ENCODE data around the gene ARHGEF7. TPM values are rescaled to one million over a fixed set of nuclear protein-coding genes. Genes with fewer than 3 reads are reported as not detected.

The ARHGEF7 gene
- total RNA-seq, 1 donor from 2014 or later: 270 TPM

GRCh38 chr13:111153977-111154332 lies 38.8 kb downstream of the ARHGEF7 start:
- TF ChIP-seq CTCF (IDR thresholded peaks at IDR 0.05; ENCODE audit: unreplicated experiment): no peak
- peaks cover 21% of the 10 kb centered on the region for H3K4me1 Mint-ChIP-seq (ENCODE audit: unreplicated experiment)
- no peak for DNase-seq (ENCODE audit: low spot score)
- peaks cover 8% of the 10 kb centered on the region for H3K27me3 Mint-ChIP-seq (ENCODE audit: unreplicated experiment)
- H3K9me3 Mint-ChIP-seq (ENCODE audit: unreplicated experiment): no peaks in the 10 kb centered on the region
- H3K4me3 Mint-ChIP-seq (ENCODE audit: unreplicated experiment): peak overlapping the region; percentile 96
- H3K27ac Mint-ChIP-seq (ENCODE audit: unreplicated experiment): peak overlapping the region; percentile 94
- no peaks in the 10 kb centered on the region for H3K36me3 Mint-ChIP-seq (ENCODE audit: low read depth, unreplicated experiment)

GRCh38 chr13:111156421-111156820 lies 41.3 kb downstream of the ARHGEF7 start:
- H3K27ac Mint-ChIP-seq (ENCODE audit: unreplicated experiment): no peak overlapping the region
- H3K27me3 Mint-ChIP-seq (ENCODE audit: unreplicated experiment): peaks cover 8% of the 10 kb centered on the region
- DNase-seq (ENCODE audit: low spot score): no peak
- H3K36me3 Mint-ChIP-seq (ENCODE audit: low read depth, unreplicated experiment): peaks cover 8% of the 10 kb centered on the region
- peaks cover 29% of the 10 kb centered on the region for H3K4me1 Mint-ChIP-seq (ENCODE audit: unreplicated experiment)
- no peak for TF ChIP-seq CTCF (IDR thresholded peaks at IDR 0.05; ENCODE audit: unreplicated experiment)
- no peaks in the 10 kb centered on the region for H3K9me3 Mint-ChIP-seq (ENCODE audit: unreplicated experiment)
- no peak overlapping the region for H3K4me3 Mint-ChIP-seq (ENCODE audit: unreplicated experiment)

GRCh38 chr13:111158136-111158805 lies 43.2 kb downstream of the ARHGEF7 start:
- Mint-ChIP-seq H3K9me3 (ENCODE audit: unreplicated experiment) (no peaks in the 10 kb centered on the region), H3K4me3 (ENCODE audit: unreplicated experiment) (no peak overlapping the region), H3K27me3 (ENCODE audit: unreplicated experiment) (peaks cover 8% of the 10 kb centered on the region), H3K4me1 (ENCODE audit: unreplicated experiment) (peaks cover 25% of the 10 kb centered on the region), H3K27ac (ENCODE audit: unreplicated experiment) (no peak overlapping the region), H3K36me3 (ENCODE audit: low read depth, unreplicated experiment) (peaks cover 13% of the 10 kb centered on the region)
- TF ChIP-seq CTCF (IDR thresholded peaks at IDR 0.05; ENCODE audit: unreplicated experiment): no peak
- no peak for DNase-seq (ENCODE audit: low spot score)

- H3K36me3 Mint-ChIP-seq (ENCODE audit: low read depth, unreplicated experiment): peaks cover 13% of the 10 kb centered on the region
- H3K27me3 Mint-ChIP-seq (ENCODE audit: unreplicated experiment): peaks cover 2% of the 10 kb centered on the region
- DNase-seq (ENCODE audit: low spot score): no peak
- H3K9me3 Mint-ChIP-seq (ENCODE audit: unreplicated experiment): no peaks in the 10 kb centered on the region
- peaks cover 22% of the 10 kb centered on the region for H3K4me1 Mint-ChIP-seq (ENCODE audit: unreplicated experiment)
- no peak for TF ChIP-seq CTCF (IDR thresholded peaks at IDR 0.05; ENCODE audit: unreplicated experiment)
- H3K27ac Mint-ChIP-seq (ENCODE audit: unreplicated experiment): no peak overlapping the region
- no peak overlapping the region for H3K4me3 Mint-ChIP-seq (ENCODE audit: unreplicated experiment)
Observed at GRCh38 chr13:111159362-111160320, 44.5 kb downstream of the ARHGEF7 start.

GRCh38 chr13:111160648-111161047 lies 45.5 kb downstream of the ARHGEF7 start:
- TF ChIP-seq CTCF (IDR thresholded peaks at IDR 0.05; ENCODE audit: unreplicated experiment): no peak
- Mint-ChIP-seq H3K27me3 (ENCODE audit: unreplicated experiment) (no peaks in the 10 kb centered on the region), H3K9me3 (ENCODE audit: unreplicated experiment) (no peaks in the 10 kb centered on the region), H3K4me3 (ENCODE audit: unreplicated experiment) (no peak overlapping the region), H3K36me3 (ENCODE audit: low read depth, unreplicated experiment) (peaks cover 13% of the 10 kb centered on the region), H3K4me1 (ENCODE audit: unreplicated experiment) (peaks cover 28% of the 10 kb centered on the region), H3K27ac (ENCODE audit: unreplicated experiment) (no peak overlapping the region)
- no peak for DNase-seq (ENCODE audit: low spot score)

All from endothelial cell (in vitro differentiated cells).